Transverse colon (tissue), 4 donors: Measurements from ENCODE around the gene PAGR1.

Experiments
- EP300 ChIP-seq: sonication (generic); formaldehyde crosslinking; IDR thresholded peaks from one replicate; pipeline ENCODE4 v1.6.1; 2017; ENCODE audit warnings: antibody characterized with exemption, low read depth
- POLR2A ChIP-seq: fragments of 450-650 bp; IDR thresholded peaks from one replicate; pipeline ENCODE4 v1.6.1; 2016; ENCODE audit warnings: antibody characterized with exemption, mild to moderate bottlenecking, moderate library complexity
- POLR2AphosphoS5 ChIP-seq, 3 donors: sonication (generic); formaldehyde crosslinking; IDR thresholded peaks; one replicate each; pipeline ENCODE4 v1.6.1; 2016; ENCODE audit warnings: antibody characterized with exemption in 3 of 3
- TF ChIP-seq, protein P1 (sequence below), 5 experiments: fragments of 200-600 bp in 3 of 5; fragments of 450-650 bp in 2 of 5; sonication (generic) in 3 of 5; IDR thresholded peaks; 1 replicate in 2 of 5; 2 replicates in 3 of 5; pipeline ENCODE4 v1.5.1; 2016 to 2017; ENCODE audit warnings: antibody characterized with exemption in 5 of 5, inconsistent platforms in 3 of 5, mild to moderate bottlenecking in 2 of 5, moderate library complexity in 1 of 5

DNA sequence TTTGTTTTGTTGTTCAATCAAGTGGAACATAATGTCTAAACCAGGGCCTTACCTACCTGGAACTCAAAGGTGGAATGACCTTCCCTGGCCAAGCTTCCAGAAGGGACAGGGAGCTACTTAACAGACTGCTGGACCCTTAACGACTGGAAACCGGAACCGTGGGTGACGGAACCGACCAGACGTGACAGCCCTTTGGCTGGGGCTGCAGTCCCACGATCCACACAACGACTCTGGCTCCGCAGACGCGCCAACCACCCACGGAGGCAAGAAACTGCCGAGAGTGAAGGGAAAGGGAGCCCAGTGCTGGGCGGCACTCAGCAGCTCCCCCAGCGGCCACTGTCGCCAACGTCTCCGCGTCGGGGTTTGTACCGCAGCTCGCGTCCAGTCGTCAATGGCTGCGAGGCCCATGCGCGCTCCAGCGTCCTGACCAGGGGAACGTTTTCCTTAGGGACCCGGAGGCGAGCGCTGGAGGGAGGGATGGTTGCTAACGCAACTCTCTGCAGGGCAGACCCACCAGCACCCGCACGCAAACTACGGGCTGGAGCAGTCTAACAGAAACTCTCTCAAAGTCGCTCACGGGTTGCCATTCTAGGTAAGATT lies 31.0 kb upstream of the PAGR1 start:
- TF ChIP-seq, protein P1, sequence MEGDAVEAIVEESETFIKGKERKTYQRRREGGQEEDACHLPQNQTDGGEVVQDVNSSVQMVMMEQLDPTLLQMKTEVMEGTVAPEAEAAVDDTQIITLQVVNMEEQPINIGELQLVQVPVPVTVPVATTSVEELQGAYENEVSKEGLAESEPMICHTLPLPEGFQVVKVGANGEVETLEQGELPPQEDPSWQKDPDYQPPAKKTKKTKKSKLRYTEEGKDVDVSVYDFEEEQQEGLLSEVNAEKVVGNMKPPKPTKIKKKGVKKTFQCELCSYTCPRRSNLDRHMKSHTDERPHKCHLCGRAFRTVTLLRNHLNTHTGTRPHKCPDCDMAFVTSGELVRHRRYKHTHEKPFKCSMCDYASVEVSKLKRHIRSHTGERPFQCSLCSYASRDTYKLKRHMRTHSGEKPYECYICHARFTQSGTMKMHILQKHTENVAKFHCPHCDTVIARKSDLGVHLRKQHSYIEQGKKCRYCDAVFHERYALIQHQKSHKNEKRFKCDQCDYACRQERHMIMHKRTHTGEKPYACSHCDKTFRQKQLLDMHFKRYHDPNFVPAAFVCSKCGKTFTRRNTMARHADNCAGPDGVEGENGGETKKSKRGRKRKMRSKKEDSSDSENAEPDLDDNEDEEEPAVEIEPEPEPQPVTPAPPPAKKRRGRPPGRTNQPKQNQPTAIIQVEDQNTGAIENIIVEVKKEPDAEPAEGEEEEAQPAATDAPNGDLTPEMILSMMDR (IDR thresholded peaks at IDR 0.05), result peak; percentile 42 to 75 (median 61)
- TF ChIP-seq EP300 (no peak), POLR2A (no peak), POLR2AphosphoS5 (IDR thresholded peaks at IDR 0.05) (no peak)
